GM19455 (cell line): Measurements from ENCODE around the gene CLPSL2.
"Not testable (repeated sequence)": the region's sequence is repeated elsewhere in the genome, so short reads cannot be mapped to it uniquely, and the experiment has no call there.

Experiments used
- ATAC-seq: cut with Tn5 transposase; IDR thresholded peaks from one replicate; pipeline ENCODE4 v1.9.1; 2021; ENCODE audit not compliant: unreplicated experiment

Gene CLPSL2

DNA sequence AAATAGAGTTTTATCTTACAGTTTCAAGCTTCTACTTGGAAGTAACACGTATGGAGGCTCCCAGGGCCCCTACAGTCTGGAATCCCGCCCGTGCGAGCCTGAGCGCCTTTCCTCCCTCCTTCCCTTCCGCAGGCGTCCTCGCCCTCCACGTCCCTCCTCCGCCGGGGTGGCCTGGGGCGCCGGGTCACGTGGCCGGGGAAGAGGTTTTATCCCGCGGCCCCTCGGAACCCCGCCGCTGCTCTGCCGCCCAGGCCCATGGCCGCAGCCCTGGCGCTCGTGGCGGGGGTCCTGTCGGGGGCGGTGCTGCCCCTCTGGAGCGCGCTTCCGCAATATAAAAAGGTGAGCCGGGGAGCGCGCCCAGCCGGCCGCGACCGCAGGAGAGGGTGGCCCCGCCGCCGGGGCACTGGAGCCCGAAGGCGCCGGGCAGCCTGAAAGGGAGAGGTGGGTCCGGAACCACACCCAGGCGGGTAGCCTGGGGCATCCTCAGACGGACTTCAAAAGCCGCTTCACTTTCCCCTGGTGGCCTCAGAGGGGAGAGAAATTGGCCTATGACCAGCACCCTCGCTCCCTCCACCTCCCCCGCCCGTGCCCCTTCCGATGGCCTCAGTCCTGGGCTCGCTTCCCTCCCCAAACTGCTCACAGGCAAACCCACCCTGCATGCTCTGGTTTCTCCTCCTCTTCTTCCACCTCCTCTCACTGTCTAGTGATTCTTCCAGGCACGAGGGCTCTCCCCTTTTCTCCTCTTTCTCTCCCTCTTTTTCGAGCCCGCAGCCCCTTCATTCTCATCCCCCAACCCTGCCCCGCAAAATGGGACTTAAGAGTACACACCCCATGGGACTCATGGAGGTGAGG lies at the start of gene CLPSL2:
TSS of gene CLPSL2 (plus strand) at position 235 of the 852 bp plus-strand sequence. CDS start at position 256, 21 bp downstream.
- no peak for ATAC-seq

GRCh38 chr6:35727231-35727934 lies 49.0 kb upstream of the CLPSL2 start:
- no peak for ATAC-seq

- no peak for ATAC-seq
These were observed 48.3 kb upstream of the CLPSL2 start for GRCh38 chr6:35727935-35728682.

DNA sequence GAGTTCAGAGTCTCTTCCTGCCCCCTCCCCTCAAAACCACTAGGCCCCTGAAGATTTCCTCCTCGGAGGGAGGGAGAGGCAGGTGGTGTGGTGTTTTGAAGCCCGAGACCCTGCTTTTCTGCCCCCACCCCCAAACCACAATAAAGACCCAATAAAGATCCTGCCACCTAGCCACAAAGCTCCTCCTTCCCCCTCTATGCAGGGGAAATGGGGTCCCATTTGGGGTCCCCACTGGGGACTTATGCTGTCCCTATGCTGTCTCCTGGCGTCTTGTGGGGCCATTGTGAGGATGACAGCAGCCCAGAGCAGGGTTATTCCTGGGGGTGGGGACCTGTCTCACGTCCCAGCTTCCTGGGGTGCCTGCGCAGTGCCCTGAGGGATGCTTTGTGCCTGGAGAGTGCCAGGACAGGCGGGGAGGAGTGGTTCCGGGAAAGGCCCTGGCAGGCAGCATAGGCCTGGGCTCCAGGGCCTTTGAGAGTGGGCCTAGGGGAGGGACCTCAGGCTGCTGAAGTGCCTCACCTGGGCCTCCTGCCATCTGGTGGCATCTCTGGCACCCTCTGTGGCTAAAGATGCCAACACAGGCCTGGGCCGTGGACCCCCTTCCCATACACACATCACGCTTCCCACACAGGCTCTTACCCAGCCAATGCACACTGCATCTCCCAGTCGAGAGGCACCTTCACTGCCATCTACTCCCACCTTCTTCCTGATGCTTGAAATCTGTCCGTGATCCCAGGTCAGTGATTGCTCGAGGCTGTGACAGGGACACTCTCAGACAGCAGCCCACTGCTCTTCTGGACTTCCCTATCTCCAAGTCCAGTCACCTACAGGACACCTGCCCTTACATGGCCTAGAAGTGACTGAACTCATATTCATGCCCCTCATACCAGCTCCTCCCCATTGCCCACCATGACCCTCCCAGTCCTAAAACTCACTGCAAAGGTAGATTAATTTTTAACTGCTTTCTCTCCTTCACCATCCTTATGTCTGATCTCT lies 47.4 kb upstream of the CLPSL2 start:
- no peak for ATAC-seq

GRCh38 chr6:35729722-35730121 lies 46.7 kb upstream of the CLPSL2 start:
- no peak for ATAC-seq

DNA sequence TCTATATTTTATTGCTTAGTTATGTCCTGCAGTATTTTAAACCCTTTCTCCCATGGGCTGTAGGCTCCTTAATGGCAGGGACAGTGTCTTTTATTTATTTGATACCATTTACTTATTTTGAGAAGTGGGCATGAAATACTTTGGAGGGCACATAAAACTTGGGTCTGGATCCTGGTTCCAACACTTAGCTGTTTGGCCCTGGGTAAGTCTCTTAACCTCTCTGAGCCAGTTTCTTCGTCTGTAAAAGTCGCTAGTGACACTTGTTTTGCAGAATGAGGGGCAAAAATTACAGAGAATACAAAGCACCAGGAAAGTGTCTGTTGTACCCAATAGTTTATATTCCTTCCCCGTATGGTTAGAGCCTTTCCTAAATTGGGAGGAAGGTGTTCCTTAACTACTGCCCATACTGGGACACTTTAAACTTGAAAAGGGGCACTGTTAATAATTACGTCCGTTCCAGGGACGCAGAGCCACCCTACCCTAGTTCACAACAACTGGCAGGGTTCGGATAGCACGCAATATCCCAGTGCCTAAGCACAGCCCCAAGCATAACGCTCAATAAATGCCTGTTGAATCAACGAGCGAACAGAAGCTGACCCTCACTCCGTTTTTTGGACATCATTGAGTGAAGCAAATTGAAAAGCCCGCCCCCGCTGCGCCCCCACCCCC lies 45.5 kb upstream of the CLPSL2 start:
- no peak for ATAC-seq

DNA sequence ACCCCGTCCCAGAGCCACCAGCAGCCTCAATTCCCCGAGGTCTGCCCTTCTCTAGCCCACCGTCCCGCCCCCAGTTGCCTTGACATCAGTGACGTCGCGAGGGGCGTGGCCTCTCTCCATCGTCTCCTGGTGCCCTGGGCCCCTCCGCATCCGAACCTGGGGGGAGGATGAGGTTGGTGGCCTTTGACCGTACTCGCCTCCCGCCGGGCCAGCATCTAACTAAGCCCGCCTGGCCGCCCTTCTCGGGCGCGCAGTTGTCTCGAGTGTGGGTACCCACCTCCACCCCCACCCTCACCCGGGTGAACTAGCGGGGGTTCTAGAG lies 45.0 kb upstream of the CLPSL2 start:
- peak; percentile 49 for ATAC-seq

GRCh38 chr6:35731736-35732532 lies 44.5 kb upstream of the CLPSL2 start:
- ATAC-seq: peak; percentile 50

DNA sequence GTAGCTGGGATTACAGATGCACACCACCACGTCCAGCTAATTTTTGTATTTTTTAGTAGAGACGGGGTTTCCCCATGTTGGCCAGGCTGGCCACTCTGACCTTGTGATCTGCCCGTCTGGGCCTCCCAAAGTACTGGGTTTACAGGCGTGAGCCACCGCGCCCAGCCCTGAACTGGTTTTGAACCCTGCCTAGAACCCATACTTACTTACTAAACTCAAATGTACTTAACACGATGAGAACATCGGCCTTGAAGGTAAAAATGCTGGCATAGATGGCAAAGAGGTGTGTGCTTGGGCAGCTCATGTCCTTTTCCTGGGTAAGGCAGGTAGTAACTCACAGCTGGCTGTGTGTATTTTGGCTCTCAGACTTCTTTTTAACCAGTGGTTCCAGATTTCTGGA lies 42.8 kb upstream of the CLPSL2 start:
- no peak for ATAC-seq

- not testable (repeated sequence) for ATAC-seq
These were observed 42.1 kb upstream of the CLPSL2 start for GRCh38 chr6:35734319-35734718.

GRCh38 chr6:35735452-35735851 lies 40.9 kb upstream of the CLPSL2 start:
- ATAC-seq: no peak

DNA sequence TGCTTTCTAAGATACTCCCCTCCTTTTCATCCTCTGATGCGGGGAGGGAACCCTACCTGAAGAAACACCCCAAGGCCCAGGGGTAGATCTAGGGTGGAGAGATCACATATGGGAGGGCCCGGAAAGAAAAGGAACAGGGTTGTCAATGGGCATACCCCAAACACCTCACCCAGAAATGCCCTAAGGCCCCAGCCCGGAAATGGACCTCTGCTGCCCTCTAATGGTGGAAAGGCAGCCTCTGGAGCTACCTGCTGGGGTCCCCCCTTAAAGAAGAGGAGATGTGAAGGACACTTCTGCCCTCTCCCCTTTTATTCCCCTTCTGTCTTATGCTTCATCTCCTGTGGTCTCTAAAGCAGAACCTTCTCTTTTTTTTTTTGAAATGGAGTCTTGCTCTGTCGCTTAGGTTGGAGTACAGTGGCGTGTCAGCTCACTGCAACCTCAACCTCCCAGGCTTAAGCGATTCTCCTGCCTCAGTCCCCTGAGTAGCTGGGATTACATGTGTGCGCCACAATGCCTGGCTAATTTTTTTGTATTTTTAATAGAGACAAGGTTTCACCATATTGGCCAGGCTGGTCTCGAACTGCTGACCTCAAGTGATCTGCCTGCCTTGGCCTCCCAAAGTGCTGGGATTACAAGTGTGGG lies 40.0 kb upstream of the CLPSL2 start:
- no peak for ATAC-seq

DNA sequence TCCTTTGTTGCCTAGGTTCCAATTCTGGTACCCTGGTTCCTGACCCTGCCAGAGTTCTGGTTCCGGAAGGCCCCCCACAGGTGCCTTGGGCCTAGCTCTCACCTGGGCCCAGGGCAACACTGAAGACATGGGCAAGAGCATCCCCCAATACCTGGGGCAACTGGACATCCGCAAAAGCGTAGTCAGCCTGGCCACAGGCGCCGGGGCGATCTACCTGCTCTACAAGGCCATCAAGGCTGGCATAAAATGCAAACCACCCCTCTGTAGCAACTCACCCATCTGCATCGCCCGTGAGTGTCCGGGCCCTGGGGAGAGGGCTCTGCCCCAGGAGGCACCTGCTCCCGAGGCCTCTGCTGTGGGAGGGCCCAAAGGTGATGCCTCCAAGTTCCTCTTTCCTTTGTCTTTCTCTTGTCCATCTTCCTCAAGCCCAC lies 39.4 kb upstream of the CLPSL2 start, which contains the start of gene ARMC12:
TSS of gene ARMC12 (plus strand) at position 51 of the 431 bp plus-strand sequence. CDS start at position 128, 77 bp downstream.
- ATAC-seq: no peak

DNA sequence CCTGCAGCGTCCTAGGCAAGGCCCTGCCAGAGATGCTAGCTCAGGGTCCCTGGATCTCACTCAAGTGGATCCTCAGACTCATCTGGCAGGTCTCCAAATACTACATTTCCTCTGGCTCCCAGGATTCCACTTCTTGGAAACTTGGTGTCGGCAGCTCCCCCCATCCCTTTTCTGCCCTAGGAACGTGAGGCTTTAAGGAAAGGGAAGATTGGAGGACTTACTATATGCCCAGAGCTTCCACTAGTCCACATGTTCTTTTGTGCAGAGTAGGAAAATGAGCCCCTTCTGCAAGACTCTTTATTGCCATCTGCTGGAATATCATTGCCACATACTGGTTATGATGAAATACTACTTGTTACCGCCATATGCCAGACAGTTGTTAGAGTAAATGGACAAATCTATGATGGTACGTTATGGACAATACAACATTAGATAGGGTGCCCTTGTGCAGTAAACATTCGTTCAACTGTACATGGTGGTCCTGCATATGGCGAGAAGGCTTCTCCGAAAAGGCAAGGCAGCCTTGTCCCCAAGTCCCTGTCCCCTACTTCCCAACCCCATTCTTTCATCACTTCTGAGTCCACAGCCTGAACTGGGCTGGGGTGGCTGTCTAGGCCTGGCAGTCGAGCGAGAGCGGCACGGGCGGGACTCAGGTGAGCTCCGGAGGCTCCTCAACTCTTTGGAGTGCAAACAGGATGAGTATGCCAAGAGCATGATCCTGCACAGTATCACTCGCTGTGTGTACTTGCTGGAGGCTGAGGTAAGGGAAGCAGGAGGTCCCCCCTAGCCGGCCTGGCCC lies 38.8 kb upstream of the CLPSL2 start:
- ATAC-seq: no peak

GRCh38 chr6:35739645-35740524 lies 36.5 kb upstream of the CLPSL2 start:
- ATAC-seq: no peak

DNA sequence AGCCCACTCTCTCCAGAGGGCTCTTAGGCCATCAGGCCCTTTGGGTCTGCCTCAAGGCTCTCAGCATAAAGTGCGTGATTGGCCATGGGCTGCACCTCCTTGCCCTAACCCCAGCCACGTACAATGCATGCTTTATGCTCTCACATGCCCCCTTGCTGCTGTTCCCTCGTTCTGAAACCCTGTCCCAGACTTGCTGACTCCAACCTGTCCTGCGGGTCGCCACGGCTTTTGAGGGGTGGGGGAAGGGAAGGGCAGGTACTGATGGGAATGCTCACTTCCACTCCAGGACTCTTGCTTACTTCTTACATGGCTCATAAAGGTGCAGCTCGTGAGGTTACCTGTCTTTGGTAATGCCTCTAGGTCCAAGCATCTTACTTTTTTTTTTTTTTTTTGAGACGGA lies 33.6 kb upstream of the CLPSL2 start:
- no peak for ATAC-seq

GRCh38 chr6:35745509-35745908 lies 30.9 kb upstream of the CLPSL2 start:
- ATAC-seq: no peak
